ENCODE results near the gene ZBTB12. TPM values are rescaled to one million over a fixed set of nuclear protein-coding genes. Genes with fewer than 3 reads are reported as not detected.

Gene ZBTB12
- total and polyA plus RNA-seq, 9 donors: 1.9 to 24.8 (median 10.7) TPM

DNA sequence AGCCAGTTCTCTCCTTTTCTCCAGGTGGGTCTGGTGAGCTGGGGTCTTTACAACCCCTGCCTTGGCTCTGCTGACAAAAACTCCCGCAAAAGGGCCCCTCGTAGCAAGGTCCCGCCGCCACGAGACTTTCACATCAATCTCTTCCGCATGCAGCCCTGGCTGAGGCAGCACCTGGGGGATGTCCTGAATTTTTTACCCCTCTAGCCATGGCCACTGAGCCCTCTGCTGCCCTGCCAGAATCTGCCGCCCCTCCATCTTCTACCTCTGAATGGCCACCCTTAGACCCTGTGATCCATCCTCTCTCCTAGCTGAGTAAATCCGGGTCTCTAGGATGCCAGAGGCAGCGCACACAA is 43.2 kb upstream of the ZBTB12 start:
- no peak for DNase-seq
- Histone ChIP-seq H3K9me3 (no peaks in the 10 kb centered on the region), H3K4me1 (ENCODE audit: insufficient read depth) (peaks cover 7% of the 10 kb centered on the region), H3K4me3 (peak overlapping the region; percentile 23), H3K27me3 (no peaks in the 10 kb centered on the region), H3K27ac (peak overlapping the region; percentile 9 to 75), H3K36me3 (no peaks in the 10 kb centered on the region)
- TF ChIP-seq EP300 (IDR thresholded peaks at IDR 0.05): no peak
- no peak for TF ChIP-seq POLR2A (IDR thresholded peaks at IDR 0.05)
- TF ChIP-seq, protein P1, sequence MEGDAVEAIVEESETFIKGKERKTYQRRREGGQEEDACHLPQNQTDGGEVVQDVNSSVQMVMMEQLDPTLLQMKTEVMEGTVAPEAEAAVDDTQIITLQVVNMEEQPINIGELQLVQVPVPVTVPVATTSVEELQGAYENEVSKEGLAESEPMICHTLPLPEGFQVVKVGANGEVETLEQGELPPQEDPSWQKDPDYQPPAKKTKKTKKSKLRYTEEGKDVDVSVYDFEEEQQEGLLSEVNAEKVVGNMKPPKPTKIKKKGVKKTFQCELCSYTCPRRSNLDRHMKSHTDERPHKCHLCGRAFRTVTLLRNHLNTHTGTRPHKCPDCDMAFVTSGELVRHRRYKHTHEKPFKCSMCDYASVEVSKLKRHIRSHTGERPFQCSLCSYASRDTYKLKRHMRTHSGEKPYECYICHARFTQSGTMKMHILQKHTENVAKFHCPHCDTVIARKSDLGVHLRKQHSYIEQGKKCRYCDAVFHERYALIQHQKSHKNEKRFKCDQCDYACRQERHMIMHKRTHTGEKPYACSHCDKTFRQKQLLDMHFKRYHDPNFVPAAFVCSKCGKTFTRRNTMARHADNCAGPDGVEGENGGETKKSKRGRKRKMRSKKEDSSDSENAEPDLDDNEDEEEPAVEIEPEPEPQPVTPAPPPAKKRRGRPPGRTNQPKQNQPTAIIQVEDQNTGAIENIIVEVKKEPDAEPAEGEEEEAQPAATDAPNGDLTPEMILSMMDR (IDR thresholded peaks at IDR 0.05): no peak
- intact Hi-C loops (cut with DNase I): loop anchor here in 1 of 4 donors (10.0 kb wide), 1 partner anchor 1340 kb away; the partner anchor contains the start of genes PFDN6 and WDR46
- 67 to 74% (median 68%) methylated on average over 9 of the region's 9 CpGs for WGBS, 3 donors

DNA sequence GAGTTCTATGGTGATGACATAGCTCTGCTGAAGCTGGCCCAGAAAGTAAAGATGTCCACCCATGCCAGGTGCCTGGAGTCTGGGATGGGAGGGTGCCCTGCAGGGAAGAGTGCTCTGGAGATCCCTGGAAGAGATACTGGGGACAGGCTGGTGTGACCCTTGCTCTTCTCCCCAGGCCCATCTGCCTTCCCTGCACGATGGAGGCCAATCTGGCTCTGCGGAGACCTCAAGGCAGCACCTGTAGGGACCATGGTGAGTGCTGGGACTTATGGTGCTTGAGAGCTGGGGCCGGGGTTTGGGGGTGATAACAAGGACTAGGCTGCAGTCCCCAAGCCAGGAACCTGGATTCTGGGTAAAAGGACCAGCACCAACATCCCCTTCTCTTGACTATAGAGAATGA is 41.9 kb upstream of the ZBTB12 start:
- TF ChIP-seq, protein P1 (IDR thresholded peaks at IDR 0.05): no peak
- TF ChIP-seq EP300 (IDR thresholded peaks at IDR 0.05) (no peak), POLR2A (IDR thresholded peaks at IDR 0.05) (no peak)
- H3K36me3 ChIP-seq: no peaks in the 10 kb centered on the region

DNA sequence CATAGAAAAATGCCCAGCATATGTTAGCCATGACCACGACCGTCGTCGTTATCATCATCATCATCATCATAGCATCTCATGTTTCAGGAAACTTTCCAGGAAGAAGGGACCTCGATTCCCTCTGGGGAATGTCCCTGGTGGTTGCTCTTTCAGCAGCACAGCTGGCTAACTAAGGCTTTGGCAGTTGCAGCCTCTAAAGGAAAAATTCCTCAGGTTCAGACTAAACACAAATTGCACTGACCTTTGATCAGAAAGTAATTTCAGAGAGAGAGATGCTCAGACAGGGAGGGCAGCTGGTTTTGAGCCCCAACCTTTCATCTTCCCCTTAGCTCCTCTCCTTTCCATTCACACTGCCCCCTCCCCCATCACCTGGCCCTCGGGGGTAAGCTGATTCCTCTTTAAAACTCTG is 38.4 kb upstream of the ZBTB12 start:
- Histone ChIP-seq H3K9me3 (no peaks in the 10 kb centered on the region), H3K4me3 (no peak overlapping the region), H3K27ac (no peak overlapping the region), H3K4me1 (ENCODE audit: insufficient read depth) (peaks cover 4% of the 10 kb centered on the region), H3K27me3 (no peaks in the 10 kb centered on the region), H3K36me3 (no peaks in the 10 kb centered on the region)
- no peak for DNase-seq
- WGBS, 3 donors: 2 to 10% (median 4%) methylated on average over 6 of the region's 6 CpGs
- TF ChIP-seq, protein P1 (IDR thresholded peaks at IDR 0.05): no peak
- TF ChIP-seq POLR2A (IDR thresholded peaks at IDR 0.05): no peak
- intact Hi-C loops (cut with DNase I): loop anchor here in 1 of 4 donors (10.0 kb wide), 1 partner anchor 1345 kb away; the partner anchor contains the start of genes PFDN6 and WDR46

More for the DNA sequence above, 41.9 kb upstream of the ZBTB12 start:
- no peaks in the 10 kb centered on the region for H3K9me3 ChIP-seq
- H3K4me3 ChIP-seq: no peak overlapping the region
- H3K27me3 ChIP-seq: no peaks in the 10 kb centered on the region
- no peak for DNase-seq
- 84 to 88% (median 87%) methylated on average over 3 of the region's 3 CpGs for WGBS, 3 donors
- intact Hi-C loops (cut with DNase I): loop anchor here in 1 of 4 donors (10.0 kb wide), 1 partner anchor 1341 kb away; the partner anchor contains the start of genes PFDN6 and WDR46
- H3K4me1 ChIP-seq (ENCODE audit: insufficient read depth): peaks cover 7% of the 10 kb centered on the region
- H3K27ac ChIP-seq: no peak overlapping the region

DNA sequence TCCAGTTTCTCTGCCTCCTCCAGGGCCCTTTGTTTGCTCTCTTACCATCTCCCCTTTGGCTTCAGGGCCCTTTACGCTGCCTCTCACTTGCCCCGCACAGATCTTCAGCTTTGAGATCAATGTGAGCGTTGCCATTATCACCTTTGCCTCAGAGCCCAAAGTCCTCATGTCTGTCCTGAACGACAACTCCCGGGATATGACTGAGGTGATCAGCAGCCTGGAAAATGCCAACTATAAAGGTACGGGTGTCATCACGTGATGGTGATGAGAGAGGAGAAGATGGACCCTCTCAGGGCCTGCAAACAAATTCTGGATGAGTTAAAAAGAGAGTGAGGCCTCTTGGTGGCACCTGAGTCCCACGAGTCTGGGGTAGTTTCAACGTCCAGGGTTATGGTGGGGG is 33.9 kb upstream of the ZBTB12 start:
- Histone ChIP-seq H3K9me3 (no peaks in the 10 kb centered on the region), H3K4me1 (ENCODE audit: insufficient read depth) (peaks cover 1% of the 10 kb centered on the region), H3K4me3 (no peak overlapping the region), H3K27ac (no peak overlapping the region), H3K27me3 (no peaks in the 10 kb centered on the region), H3K36me3 (no peaks in the 10 kb centered on the region)
- WGBS, 3 donors: 75 to 80% (median 78%) methylated on average over 9 of the region's 9 CpGs
- intact Hi-C loops (cut with DNase I): no loop called here
- TF ChIP-seq, protein P1 (IDR thresholded peaks at IDR 0.05): no peak
- no peak for TF ChIP-seq EP300 (IDR thresholded peaks at IDR 0.05)
- TF ChIP-seq POLR2A (IDR thresholded peaks at IDR 0.05): no peak
- DNase-seq: no peak

Measured in ovary (tissue), 9 donors.